DMS153 treated with DMSO at 0.1 percent for 48 hours (cell line): ENCODE data around the gene ASB6.
"Not testable (repeated sequence)": the region's sequence is repeated elsewhere in the genome, so short reads cannot be mapped to it uniquely, and the experiment has no call there.

Source experiments
- DNase-seq: peaks from one replicate; lab custom pipeline; 2025; ENCODE audit not compliant: unreplicated experiment; lab: John Stamatoyannopoulos, UW

ASB6 gene

GRCh38 chr9:129667378-129667777, 25.4 kb upstream of the ASB6 start:
- no peak for DNase-seq

- no peak for DNase-seq
Observed at GRCh38 chr9:129666575-129666974, 24.6 kb upstream of the ASB6 start.

- DNase-seq, result no peak
Observed at GRCh38 chr9:129665814-129666520, 24.0 kb upstream of the ASB6 start.

GRCh38 chr9:129665389-129665775, 23.4 kb upstream of the ASB6 start, which contains the start of gene PRRX2:
TSS of gene PRRX2 (plus strand) at chr9:129665647. CDS start at chr9:129665868, 221 bp downstream.
- no peak for DNase-seq

GRCh38 chr9:129664746-129665388, 22.9 kb upstream of the ASB6 start:
- DNase-seq, result no peak

- DNase-seq, result not testable (repeated sequence)
Observed at GRCh38 chr9:129662239-129662638, 20.3 kb upstream of the ASB6 start.

GRCh38 chr9:129661029-129661428, 19.1 kb upstream of the ASB6 start:
- no peak for DNase-seq

GRCh38 chr9:129656795-129657390, 14.9 kb upstream of the ASB6 start:
- no peak for DNase-seq

- no peak for DNase-seq
Observed at GRCh38 chr9:129655696-129656095, 13.7 kb upstream of the ASB6 start.

GRCh38 chr9:129655154-129655553, 13.2 kb upstream of the ASB6 start:
- no peak for DNase-seq

GRCh38 chr9:129654554-129655040, 12.6 kb upstream of the ASB6 start:
- no peak for DNase-seq

GRCh38 chr9:129653823-129654553, 12.0 kb upstream of the ASB6 start:
- no peak for DNase-seq

- DNase-seq, result no peak
Observed at GRCh38 chr9:129650680-129651235, 8.8 kb upstream of the ASB6 start.

GRCh38 chr9:129649726-129650679, 8.1 kb upstream of the ASB6 start:
- DNase-seq, result no peak

GRCh38 chr9:129648764-129649115, 6.8 kb upstream of the ASB6 start:
- DNase-seq, result no peak

- no peak for DNase-seq
Observed at GRCh38 chr9:129648092-129648763, 6.3 kb upstream of the ASB6 start.

- no peak for DNase-seq
Observed at GRCh38 chr9:129647635-129648034, 5.7 kb upstream of the ASB6 start.

- DNase-seq, result no peak
Observed at GRCh38 chr9:129646654-129647053, 4.7 kb upstream of the ASB6 start.

GRCh38 chr9:129646252-129646651, 4.3 kb upstream of the ASB6 start:
- no peak for DNase-seq

GRCh38 chr9:129644902-129645301, 3.0 kb upstream of the ASB6 start:
- DNase-seq, result no peak
